ENCODE data around the gene MXRA7.

MXRA7 gene

DNA sequence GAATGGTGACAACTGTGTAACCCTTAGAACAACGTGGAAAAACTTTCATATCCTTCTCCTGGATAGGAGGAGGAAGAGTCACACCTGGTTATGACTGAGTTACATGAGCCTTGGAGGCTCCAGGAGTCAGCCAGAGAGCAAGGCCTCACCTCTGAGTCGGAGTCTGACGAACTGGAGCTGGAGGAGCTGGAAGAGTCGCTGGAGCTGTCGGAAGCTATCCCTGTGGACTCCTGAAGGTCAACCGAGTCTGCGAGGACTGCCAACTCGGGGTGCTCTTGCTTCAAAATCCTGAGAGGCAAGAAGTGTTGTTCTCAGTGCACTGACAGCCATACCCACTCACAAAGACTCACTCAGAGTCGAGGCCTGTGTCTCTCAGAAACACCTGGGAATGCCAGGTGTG, 9.4 kb upstream of the MXRA7 start:
- in situ Hi-C loops (cut with HindIII; ENCODE audit: low sequenced_read_pairs), result no loop called here

DNA sequence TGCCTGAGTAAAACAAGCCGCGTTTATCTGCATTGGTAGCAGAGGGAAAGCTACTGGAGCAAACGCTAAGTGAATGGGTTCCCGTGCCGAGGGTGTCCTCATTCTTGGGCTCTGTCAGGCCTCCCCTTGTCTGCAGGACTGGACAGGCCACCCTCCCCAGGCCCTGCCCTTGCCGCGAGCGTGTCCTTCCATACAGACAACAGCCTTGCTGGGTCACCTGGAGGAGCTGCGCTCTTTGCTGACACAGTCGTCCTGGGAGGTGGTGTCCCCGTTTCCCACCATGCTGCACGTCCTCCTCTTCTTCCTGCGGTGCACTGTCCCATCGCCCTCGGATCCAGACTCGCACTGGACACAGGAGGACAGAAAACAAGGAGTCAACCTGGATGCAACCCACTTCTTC, 7.8 kb upstream of the MXRA7 start:
- in situ Hi-C loops (cut with HindIII; ENCODE audit: low sequenced_read_pairs), result loop anchor here (10.0 kb wide), 2 partner anchors 74 to 144 kb away; partner anchors contain the start of gene ST6GALNAC1

DNA sequence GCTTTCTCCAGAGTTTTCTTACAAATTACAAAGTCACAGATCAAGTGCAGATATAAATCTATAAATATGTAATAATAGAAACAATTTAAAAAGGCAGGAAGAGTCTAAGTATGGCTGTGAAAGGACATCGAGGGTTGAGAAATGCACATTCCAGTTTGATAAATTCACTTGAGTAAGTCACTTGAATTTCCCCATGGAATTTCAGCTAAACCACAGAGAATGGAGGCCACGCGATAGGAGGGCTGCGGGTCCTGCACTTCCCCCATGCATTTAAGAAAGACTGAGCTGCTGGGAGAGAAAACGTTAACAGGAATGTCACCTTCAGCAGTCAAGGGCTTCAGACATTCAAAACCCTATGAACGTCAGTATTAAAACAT, 6.1 kb upstream of the MXRA7 start:
- in situ Hi-C loops (cut with HindIII; ENCODE audit: low sequenced_read_pairs), result loop anchor here (10.0 kb wide), 2 partner anchors 72 to 142 kb away; partner anchors contain the start of gene ST6GALNAC1

DNA sequence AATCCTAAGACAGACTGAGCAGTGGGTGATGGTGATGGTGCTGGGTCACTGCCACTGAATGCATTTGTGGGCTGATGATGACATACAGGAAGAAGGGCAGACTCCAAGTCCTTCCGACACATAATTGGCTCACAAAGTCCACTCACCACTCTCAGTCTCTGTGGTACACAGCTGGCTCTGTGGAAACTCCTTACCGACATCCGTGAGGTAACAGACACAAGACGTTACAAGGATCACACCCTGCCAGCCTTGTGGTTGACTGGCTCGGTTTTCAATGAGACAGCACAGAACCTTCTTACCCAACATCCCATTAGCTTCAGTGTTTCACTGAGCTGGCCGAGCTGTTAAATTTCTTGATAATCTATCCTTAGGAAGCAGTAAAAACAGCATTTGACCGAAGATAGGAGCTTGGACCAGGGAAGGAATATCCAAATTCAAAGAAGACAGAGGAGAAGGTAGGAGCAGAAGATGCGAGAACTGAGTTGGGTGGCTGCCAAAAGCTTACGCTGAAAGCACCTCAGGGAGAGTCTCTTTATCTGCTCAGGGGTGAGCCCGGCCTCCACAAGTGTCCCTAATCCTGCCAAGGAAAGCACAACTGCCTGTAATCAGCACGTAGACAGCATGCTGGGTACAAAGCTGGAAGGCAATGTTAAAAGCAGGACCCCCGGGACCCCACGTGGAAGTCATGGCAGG, 5.5 kb upstream of the MXRA7 start:
- in situ Hi-C loops (cut with HindIII; ENCODE audit: low sequenced_read_pairs), result loop anchor here (10.0 kb wide), 2 partner anchors 71 to 141 kb away; partner anchors contain the start of gene ST6GALNAC1

DNA sequence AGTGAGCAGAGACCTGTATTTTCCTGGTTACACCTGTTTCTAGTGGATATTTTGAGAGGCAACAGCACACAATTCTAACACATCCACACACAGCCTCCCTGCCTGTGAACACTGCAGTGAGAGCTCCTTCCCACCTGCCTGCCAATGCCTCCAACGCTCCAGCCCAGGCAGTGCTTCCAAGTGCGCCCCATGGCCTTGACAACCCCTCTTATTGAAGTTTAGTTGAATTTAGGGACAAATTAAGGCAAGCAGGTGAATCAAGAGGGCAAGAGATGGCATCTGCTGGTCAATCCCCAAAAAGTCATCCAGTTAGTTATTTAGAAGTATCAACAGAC, 4.7 kb upstream of the MXRA7 start:
- in situ Hi-C loops (cut with HindIII; ENCODE audit: low sequenced_read_pairs), result loop anchor here (10.0 kb wide), 2 partner anchors 71 to 141 kb away; partner anchors contain the start of gene ST6GALNAC1

DNA sequence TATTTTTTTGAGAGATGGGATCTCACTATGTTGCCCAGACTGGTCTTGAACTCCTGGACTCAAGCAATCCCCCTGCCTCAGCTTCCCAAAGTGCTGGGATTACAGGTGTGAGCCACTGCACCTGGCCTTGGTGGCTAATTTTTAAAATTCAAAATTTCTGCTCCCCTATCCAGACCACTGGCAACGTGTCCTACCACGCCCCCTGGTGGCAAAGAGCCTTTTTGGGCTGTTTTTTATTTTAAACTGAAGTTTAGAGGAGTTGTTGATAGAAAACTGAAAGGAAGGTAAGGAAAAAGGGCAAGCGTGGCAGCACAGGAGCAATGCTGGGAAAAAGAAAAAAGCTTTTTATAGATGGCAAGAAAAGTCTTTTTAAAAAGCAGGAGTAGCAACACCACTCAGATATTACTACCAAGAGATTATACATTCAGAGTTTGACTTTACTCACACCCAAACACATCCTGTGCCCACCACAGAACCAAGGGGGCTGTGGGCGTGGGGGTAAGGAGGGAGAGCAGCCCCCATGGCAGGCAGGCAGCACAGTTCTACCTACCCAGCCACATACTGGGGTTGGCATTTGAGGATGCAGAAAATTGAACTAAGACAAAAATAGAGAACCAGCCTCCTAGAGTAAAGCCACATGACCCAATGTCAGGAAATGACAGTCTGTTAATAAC, 4.2 kb upstream of the MXRA7 start:
- in situ Hi-C loops (cut with HindIII; ENCODE audit: low sequenced_read_pairs), result loop anchor here (10.0 kb wide), 2 partner anchors 70 to 140 kb away; partner anchors contain the start of gene ST6GALNAC1

DNA sequence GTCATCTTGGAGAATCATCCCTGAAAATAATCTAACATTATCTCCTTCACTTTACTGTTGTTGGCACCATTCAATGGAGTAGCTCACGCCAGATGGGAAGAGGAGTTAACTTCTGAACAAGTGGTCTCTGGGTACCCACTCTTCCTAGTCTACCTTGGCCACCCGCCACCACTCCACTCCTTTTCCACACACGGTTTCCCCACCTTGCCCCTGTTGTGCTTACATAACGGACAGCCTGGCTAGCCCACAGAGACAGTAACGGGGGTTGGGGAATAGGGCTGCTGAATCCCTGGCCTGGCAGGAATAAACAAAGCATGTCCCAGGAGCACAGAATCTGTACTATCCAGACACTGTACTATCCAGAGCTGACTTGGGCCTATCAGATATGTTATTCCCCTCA, 3.6 kb upstream of the MXRA7 start:
- in situ Hi-C loops (cut with HindIII; ENCODE audit: low sequenced_read_pairs), result loop anchor here (10.0 kb wide), 2 partner anchors 70 to 140 kb away; partner anchors contain the start of gene ST6GALNAC1

DNA sequence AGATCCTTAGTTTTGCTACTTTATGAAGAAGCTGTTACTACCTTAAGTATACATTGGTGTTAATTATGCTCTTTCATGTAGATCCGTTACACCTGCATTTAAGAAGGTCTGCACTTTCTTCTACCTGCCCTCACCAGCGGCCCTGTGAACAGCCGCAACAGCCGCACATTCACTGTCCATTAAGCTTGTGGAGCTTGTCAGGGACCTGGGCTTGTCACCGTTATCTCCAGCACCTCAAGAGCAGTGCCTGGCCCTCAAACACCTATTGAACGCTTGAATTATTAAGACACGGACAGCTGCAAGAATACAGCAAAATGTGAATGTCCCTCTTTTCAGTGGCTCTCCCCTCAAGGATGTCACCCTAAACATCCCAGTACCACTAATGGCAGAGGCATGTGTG, 3.0 kb upstream of the MXRA7 start:
- in situ Hi-C loops (cut with HindIII; ENCODE audit: low sequenced_read_pairs), result loop anchor here (10.0 kb wide), 2 partner anchors 69 to 139 kb away; partner anchors contain the start of gene ST6GALNAC1

DNA sequence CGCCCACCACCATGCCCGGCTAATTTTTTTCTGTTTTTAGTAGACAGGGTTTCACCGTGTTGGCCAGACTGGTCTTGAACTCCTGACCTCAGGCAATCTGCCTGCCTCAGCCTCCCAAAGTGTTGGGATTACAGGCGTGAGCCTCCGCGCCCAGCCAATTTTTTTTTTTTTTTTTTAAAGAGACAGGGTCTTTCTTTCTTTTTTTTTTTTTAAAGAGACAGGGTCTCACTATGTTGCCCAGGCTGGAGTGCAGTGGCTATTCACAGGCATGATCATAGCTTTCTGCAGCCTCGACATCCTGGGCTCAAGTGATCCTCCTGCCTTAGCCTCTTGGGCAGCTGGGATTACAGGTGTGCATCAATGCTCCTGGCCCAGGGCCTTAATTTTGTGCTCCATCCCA, 1.6 kb upstream of the MXRA7 start:
- in situ Hi-C loops (cut with HindIII; ENCODE audit: low sequenced_read_pairs), result loop anchor here (10.0 kb wide), 2 partner anchors 68 to 138 kb away; partner anchors contain the start of gene ST6GALNAC1

DNA sequence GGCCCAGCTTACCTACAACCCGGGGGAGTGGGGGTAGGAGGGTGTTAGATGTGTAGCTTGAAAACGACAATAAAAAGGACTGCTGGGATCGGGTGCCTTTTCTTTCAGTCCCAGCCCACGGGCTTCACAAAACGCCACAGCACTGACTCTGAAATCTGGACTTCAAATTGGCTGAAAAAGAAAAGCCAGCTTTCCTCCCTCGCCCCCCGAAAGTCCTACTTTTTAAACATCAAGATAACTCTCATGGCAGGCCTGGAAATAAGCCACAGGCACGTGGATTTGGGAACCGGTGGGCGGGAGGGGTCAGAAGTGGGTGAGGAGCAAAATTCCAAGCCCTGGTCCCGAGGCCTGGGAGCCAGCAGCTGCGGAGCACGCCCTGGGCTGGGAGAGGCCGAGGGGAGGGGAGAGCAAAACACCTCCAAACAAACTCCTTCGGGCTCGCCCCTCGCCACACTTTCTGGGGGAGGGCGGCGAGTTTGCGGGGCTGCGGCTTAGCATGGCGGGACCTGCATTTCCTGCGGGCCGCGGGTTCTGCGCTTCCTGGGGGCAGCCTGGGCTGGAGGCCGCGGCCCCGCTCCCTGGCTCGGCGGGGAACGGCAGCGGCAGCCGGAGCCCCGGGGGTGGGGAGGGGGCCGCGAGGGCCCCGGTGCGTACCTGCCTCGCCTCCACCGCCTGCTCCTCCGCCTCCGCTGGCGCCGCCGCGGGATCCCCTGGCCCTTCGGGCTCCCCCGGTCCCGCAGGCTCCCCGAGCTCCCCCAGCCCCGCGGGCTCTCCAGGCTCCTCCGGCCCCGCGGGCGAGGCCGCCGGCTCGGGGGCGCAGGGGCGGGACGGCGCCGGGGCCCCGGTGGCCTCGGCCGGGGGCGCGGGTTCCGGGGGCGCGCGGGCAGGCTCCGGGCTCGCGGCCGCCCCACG, 558 bp downstream of the MXRA7 start:
- in situ Hi-C loops (cut with HindIII; ENCODE audit: low sequenced_read_pairs), result loop anchor here (10.0 kb wide), 2 partner anchors 65 to 135 kb away; partner anchors contain the start of gene ST6GALNAC1

DNA sequence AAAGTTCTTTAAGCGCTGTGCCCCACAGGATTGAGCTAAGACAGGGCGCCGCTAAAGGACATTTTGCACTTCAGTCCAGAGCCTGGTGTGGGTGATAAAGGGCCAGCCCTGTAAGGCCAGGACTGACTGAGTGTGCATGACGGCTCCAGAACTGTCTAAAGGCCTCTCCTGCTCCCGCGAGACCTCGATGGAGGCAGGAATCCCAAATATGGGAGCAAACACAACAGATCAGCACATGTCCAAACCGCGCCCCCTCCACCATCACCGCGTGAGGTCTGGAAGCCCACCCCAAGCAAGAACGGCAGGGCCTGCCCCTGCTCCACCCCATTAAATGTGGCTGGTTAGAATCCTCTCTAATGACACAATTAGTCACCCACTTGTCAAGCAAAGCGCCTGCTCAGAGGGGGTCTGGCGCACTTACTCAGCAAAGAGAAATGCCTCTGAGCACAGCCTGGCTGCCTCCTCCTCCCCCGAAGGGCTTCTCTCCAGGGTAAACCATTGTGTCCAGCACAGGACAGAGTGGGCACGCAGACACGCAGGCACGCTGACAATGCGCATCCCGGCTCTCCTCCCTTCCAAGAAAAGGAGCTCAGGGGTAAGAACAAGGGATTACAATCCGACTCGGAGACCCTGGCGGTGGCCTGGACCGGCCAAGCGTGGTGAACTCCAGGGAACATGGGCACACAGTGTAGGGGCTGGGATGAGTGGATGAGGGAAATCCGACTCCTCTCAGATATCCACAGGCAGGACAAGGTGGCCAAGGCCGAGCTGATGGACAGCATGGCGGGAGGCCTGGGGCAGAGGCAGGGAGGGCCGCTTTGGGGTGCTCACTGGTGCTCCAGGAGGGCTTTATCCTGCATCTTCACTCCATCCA, 1.5 kb downstream of the MXRA7 start:
- in situ Hi-C loops (cut with HindIII; ENCODE audit: low sequenced_read_pairs), result no loop called here

DNA sequence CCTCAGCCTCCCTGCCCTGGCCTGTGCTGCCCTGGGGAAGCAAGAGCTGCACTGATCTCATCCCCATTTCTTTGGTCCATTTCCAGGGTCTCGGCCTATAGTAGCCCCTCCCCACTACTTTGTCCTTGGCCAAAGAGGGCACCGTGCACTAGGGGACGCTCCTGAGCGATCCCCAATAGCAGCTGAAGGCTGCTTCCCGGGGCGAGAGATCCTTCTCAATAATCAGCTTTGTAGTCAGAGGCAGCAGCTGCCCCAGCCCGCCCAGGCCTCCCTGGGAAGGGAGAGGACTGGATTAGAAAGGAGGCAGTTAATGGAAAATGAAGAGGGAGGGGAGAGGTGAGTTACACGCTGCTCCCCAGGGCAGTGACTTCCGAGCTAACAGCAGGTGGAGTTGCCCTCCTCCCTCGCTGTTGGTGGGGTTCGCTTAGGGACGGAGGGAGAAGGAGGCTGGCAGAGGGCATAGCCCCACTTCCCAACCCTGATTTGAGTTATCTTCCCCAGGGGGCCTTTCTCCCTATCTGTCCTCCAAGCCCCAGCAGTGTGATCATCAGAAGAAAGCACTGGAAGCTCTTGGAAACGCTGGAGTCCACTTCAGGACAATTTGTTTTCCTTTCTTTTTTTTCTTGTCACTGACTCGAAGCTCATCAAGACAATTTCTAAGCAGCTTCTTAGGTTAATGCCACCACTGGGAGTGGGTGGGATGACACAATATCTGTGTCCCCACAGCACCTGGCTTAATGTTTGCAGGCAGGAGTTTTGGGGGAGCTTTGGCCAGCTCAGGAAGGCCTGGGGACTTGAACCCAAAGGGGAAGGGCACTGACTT, 2.6 kb downstream of the MXRA7 start:
- in situ Hi-C loops (cut with HindIII; ENCODE audit: low sequenced_read_pairs), result no loop called here

DNA sequence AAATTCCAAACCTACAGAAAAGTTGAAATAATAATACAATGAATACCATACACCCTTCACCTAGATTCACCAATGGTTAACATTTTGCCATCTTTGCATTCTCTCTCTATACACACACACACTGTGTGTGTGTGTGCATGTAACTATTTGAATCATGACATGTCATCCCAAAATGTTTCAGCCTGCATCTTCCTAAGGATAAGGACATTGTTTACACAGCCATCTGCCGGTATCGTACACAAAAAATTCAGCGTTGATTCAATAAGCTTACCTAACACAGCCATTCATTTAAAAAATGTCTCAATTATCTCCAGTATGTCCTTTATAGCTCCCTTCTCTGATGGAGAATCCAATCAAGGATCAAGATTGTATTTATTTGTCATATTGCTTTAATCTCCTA, 3.9 kb downstream of the MXRA7 start:
- in situ Hi-C loops (cut with HindIII; ENCODE audit: low sequenced_read_pairs), result no loop called here

DNA sequence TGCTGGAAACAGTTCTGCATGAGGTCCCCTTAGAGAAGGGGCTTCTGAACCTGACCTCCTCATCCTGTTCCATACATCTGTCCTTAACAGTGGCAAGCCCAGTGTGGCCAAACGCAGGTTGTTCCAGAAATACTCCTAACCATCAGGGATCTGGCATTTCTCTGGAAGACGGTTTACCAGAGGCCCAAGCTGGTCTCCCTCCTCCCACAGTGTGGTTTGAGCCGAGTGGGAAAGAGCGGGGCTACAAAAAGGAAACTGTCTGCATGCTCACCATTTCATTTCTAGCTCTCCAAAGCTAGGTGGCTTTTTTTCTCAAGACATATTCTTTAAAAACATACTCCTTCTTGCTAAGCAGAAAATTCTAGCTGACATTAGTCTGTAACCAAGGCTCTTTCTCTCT, 6.0 kb downstream of the MXRA7 start:
- in situ Hi-C loops (cut with HindIII; ENCODE audit: low sequenced_read_pairs), result no loop called here

DNA sequence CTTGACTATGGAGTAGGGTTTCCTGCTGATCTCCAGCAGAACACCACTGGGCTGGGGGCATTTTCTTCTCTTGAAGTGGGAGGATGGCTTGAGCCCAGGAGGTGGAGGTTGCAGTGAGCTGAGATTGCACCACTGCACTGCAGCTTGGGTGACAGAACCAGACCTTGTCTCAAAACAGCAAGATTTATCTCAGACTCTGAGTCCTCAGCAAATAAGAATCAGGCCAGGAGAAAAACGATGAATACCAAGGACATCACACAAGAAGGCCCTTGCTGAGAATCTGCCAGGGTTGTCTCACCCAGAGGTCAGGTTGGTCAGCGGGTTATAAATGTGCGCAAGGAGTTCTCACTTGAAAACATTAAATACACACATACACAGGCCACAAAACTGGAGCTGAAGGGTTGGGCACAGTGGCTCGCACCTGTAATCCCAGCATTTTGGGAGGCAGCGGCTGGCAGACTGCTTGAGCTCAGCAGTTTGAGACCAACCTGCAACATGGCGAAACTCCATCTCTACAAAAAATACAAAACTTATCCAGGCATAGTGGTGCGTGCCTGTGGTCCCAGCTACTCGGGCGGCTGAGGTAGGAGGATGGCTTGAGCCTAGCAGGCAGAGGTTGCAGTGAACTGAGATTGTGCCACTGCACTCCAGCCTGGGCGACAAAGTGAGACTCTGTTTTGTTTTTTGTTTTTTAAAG, 7.7 kb downstream of the MXRA7 start:
- in situ Hi-C loops (cut with HindIII; ENCODE audit: low sequenced_read_pairs), result no loop called here

DNA sequence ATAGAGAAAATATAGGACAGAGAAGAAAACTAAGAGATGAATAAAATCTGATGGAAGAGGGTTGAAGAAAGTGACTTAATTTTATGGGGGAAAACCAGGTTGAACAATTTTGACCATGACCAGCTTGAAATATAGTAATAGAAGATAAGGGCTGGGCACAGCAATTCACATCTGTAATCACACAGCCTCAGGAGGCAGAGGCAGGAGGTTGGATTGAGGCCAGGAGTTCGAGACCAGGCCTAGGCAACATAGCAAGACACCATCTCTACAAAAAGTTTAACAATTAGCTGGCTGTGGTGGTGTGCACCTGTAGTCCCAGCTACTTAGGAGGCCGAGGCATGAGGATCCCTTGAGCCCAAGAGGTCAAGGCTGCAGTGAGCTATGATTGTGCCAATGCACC, 8.7 kb downstream of the MXRA7 start:
- in situ Hi-C loops (cut with HindIII; ENCODE audit: low sequenced_read_pairs), result no loop called here

DNA sequence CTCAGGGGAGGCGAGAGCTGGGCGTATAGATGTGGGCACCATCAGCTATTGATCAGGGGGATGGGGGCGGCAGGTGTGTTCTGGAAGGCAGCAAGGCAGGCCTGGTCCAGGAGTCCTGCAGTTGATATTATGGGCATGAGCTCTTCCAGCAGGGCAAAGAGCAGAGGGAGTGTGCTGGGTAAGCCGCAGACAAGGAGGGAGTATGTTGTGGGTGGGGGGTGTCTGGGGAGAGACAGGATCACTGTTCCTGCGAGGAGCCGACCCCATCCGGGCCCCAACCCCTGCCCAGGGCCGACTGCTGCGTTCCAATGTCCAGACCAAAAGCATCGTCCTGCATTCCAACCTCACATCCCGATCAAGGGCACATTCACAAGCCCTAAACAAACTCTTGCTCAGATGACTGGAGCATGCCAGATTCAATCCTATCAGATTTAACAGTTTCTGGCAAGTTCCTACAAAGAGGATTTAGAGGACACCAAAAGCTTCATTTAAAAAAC, 9.2 kb downstream of the MXRA7 start:
- in situ Hi-C loops (cut with HindIII; ENCODE audit: low sequenced_read_pairs), result no loop called here

Data from endothelial cell of hepatic sinusoid (primary cell).